Muscle of back (tissue), 11 donors: Measurements from ENCODE around the gene SPEF2. TPM values are rescaled to one million over a fixed set of nuclear protein-coding genes. Genes with fewer than 3 reads are reported as not detected.
"Not testable (repeated sequence)": the region's sequence is repeated elsewhere in the genome, so short reads cannot be mapped to it uniquely, and the experiment has no call there.

Experiments
- DNase-seq, 3 donors: peaks; one replicate each; pipeline versions ENCODE4 v3.0.0 to v3.0.0-alpha.2; 2013
- polyA plus RNA-seq, 10 donors: library from polyadenylated mRNA; unstranded; fragments of 120-200 nt; gene quantifications; one replicate each; pipeline ENCODE4 v1.2.1, GENCODE V29; 2013; ENCODE audit not compliant: insufficient read length in 10 of 10

The SPEF2 gene
- polyA plus RNA-seq, 10 donors, result 5.5 to 16.1 (median 8.0) TPM

DNA sequence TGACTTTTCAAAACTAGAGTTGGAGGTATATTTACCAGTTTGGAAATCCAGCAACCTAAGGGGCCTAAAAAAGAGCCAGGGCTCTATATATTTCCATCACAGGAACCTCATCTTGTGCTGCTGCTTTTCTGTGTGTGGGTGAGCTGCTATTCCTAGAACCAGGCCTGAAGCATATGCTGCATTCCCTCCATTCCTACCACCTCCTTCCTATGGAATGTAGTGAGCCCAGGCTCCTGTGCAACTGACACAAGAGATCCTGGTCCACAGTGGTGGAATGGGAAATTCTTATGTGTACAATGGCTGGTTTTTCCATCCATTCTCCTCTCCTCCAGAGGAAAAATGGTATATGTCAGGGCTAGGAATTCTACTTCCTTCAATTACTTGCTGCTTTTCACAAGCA is 39.1 kb downstream of the SPEF2 start:
- DNase-seq, result peak in 1 of 3 donors; percentile 39

DNA sequence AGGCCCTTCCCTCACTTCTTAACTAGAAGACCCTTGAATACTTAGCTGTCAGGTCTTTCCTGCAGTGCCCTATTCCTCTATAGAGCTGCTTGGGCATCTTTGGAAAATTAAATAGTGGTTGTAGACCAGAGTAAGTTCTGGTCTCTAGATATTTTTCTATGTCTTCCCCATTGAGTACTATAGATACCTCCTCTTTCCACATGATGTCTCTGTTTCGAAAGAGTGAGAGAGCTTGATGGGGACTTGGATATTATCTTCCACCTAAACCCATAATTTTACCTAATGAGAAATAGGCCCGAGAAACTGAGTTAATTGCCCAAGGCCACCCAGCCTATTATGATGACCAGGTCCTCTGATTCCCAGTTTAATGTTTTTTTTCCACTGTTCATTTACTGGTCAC is 40.2 kb downstream of the SPEF2 start:
- DNase-seq, result no peak

GRCh38 chr5:35659556-35659955 is 41.9 kb downstream of the SPEF2 start:
- DNase-seq, result no peak

DNA sequence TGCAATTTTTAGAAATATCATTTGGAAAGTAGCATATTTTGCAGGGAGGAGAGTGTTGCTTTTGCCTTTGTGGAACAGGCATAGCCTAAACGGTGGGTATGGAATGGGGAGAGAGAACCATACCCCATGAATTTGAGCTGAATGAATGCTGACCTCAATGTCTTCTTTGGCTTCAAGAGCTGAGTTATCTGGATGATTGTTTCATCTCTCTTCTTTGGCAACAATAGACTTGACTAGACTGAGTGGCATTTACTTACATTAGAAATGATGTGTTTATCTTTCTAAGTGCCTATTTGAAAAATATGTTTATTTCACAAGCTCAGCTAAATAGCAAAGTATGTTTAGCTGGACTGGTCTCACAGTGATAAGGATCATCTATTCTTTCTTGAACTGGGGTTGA is 42.8 kb downstream of the SPEF2 start:
- DNase-seq, result no peak

DNA sequence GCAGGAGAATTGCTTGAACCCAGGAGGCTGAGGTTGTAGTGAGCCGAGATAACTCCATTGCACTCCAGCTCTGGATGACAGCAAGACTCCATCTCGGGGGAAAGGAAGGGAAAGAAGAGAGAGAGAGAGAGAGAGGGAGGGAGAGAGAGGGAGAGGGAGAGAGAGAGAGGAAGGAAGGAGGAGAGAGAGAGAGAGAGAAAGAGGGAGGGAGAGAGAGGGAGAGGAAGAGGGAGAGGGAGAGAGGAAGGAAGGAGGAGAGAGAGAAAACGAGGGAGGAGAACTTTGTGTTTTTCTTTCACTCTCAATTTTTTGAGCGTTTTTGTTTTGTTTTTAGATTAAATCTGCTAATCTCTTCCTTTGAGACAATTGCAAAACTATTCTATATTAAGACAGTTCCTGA is 46.9 kb downstream of the SPEF2 start:
- no peak for DNase-seq

DNA sequence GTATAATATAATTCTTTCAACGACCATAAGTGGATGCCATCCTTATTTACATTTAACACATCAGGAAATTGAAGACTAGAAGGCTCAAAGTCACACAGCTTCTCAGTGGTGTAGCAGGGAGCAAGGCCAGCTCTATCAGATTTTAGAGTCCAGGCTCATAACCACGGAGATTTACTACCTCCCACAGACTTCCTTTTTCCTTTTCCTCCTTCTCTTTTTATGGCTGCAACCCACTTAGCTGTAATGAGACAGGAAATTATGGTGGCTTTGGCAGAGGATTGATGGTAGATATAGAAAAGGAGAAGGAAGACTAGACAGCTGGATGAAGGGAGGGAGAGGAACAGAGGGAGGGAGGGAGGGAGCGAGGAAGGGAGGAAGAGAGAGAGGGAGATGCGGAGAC is 47.4 kb downstream of the SPEF2 start:
- DNase-seq, result no peak

- no peak for DNase-seq
Observed at GRCh38 chr5:35668319-35668718, 50.7 kb downstream of the SPEF2 start.

DNA sequence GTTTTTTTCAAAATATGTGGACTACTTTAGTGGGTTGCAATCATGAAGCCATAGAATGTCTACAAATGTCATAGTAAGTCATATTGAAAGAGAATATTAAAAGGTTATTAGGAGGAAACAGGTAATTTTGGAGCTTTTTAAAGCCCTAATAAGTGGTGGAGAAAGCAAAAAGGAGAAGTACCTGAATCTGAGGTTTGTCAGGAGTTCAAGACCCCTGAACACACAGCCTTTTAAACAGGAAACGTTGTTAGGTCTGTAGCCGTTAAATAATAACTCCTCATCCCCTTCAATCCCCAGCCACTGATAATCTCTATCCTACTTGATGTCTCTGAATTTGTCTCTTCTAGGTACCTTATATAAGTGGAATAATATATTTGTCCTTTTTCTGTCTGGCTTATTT is 51.1 kb downstream of the SPEF2 start:
- no peak for DNase-seq

DNA sequence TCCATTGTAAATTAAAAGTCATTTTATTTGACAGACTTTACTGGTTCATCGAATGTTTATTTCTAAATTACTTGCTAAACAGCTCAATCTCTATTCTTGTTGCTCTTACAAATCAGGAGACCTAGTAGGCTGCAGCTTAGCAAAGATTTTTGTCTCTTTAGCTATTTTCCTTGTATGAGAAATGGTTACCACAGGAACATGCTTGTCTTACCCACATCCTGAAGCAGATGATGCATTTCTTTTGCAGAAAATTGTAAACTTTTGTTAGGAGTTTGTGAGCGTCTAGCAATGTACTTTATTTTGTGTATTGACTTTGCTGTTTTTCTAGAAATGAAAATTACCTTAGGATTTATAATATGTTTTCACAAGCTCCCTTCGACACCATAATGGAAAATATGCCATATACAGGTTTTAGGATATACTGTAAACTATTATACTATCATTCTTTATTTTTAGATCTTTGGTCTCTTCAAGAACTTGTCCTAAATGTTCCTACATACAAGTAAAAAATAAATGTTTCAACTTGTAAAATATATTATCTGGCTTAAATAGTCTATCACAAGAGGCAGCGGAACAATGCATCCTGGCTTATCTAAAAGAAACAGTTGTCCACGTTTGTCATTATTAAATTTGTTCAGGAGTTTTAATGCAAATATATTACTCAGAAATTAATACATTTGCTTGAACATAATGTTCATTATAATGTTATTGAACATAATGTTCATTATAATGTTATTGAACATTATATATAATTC is 54.1 kb downstream of the SPEF2 start:
- no peak for DNase-seq

DNA sequence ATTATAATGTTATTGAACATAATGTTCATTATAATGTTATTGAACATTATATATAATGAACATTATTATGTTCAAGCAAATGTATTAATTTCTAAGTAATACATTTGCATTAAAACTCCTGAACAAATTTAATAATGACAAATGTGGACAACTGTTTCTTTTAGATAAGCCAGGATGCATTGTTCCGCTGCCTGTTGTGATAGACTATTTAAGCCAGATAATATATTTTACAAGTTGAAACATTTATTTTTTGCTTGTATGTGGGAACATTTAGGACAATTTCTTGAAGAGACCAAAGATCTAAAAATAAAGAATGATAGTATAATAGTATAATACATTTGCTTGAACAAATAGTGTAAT is 54.6 kb downstream of the SPEF2 start:
- DNase-seq, result not testable (repeated sequence)

GRCh38 chr5:35672995-35673394 is 55.3 kb downstream of the SPEF2 start:
- DNase-seq, result peak in 1 of 3 donors; percentile 19

DNA sequence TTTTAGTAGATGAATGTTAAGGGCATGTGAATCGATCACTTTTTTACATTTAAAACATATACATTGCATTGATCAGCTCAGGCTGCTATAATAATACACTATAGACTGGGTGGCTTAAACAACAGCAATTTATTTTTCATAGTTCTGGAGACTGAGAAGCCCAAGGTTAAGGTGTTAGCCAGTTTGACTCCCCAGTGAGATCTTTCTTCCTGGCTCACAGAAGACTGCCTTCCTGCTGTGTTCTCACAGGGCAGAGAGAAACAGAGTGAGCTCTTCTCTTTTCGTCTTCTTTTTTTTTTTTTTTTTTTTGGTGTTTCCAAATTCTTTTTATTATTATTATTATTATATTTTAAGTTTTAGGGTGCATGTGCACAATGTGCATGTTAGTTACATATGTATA is 56.4 kb downstream of the SPEF2 start:
- DNase-seq, result no peak

GRCh38 chr5:35675392-35675791 is 57.7 kb downstream of the SPEF2 start:
- DNase-seq, result no peak

- no peak for DNase-seq
Observed at GRCh38 chr5:35677878-35678277, 60.2 kb downstream of the SPEF2 start.

- DNase-seq, result no peak
Observed at GRCh38 chr5:35678661-35679060, 61.0 kb downstream of the SPEF2 start.

DNA sequence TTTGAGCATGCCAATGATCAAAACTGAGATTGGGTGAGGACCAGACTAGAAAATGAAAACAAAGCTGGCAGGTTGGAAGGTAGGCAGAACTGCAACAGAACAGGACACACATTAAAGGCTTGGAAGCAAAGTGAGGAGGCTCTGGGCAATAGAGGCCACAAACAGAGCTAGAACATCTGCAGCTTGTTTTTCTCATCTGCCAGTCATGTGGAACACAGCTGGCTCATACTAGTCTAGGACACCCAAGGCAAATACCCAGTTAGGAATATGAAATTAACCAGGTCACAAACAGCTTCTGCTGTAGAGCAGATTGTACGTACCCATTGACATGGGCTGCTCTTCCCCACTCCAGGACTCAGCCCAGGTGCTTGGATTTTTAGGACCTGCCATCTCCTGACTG is 61.7 kb downstream of the SPEF2 start:
- no peak for DNase-seq

DNA sequence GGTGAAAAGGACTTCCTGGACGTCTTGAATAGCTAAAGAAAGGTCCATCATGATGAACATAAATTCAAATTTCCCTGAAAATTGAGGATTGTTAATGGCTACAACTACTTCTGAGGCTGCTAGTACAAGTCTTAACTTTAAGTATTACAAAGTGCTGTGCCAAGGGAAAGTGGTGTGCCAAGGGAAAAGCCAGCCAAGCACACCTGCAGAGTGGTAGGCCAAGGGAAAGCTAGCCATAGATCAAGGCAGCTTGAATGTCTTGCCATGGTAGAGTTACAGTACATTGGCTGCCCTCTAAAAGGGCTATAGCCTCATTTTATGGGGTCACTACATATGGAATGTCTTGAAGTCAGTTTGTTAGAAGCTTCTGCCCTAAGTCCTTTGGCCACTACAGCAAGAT is 64.2 kb downstream of the SPEF2 start:
- DNase-seq, result no peak

- no peak for DNase-seq
Observed at GRCh38 chr5:35683466-35683865, 65.8 kb downstream of the SPEF2 start.

GRCh38 chr5:35685161-35685560 is 67.5 kb downstream of the SPEF2 start:
- no peak for DNase-seq

GRCh38 chr5:35687961-35688360 is 70.3 kb downstream of the SPEF2 start:
- DNase-seq, result no peak

GRCh38 chr5:35694481-35694880 is 76.8 kb downstream of the SPEF2 start:
- DNase-seq, result no peak

DNA sequence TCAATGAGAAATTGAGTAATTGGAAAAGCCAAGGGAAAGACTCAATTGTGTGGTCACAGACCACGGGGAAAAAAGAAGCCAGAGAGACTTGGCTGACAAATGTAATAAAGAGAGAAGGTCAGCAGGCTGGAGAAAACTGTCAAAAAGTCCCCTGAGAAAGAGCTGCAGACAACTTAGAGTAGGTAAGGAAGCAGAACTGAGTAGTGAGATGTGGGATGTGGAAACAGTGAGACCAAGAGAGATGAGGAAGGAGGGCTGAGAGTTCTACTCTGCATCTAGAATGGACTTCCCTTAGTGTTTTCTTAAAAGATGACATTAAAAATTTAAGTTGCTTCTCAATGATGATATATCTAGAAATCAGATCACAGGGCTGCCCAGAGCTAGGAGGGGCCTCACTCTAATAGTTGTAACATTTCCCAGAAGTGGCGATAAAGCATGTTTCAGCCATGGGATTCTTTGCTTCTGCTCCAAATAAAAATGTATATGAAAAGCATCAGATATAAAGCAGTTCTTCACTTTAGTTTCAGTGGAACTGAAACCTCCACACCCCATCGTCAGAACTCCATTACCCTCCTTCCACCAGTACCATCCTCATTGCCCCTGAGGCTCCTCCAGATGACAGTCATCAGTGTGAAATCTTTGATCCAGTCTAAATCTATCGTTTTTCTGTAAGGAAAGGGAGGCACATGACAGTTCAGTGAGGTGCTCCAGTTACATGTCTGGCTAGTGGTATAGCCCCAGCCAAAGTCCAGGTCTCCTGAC is 80.6 kb downstream of the SPEF2 start:
- no peak for DNase-seq

GRCh38 chr5:35707659-35708058 is 90.0 kb downstream of the SPEF2 start:
- no peak for DNase-seq

GRCh38 chr5:35709688-35710087 is 92.0 kb downstream of the SPEF2 start:
- no peak for DNase-seq
